HFFc6 (cell line): ENCODE results near the gene C1orf232. TPM values are rescaled to one million over a fixed set of nuclear protein-coding genes. Genes with fewer than 3 reads are reported as not detected.

Experiments
- DNase-seq: peaks from one replicate; pipeline ENCODE4 v3.0.0-alpha.2; 2018
- H3K27ac Mint-ChIP-seq: 2 replicates; pipeline ENCODE4 v1.8.0; 2020; ENCODE audit warnings: mild to moderate bottlenecking, mixed read lengths
- H3K27me3 Mint-ChIP-seq: 2 replicates; pipeline ENCODE4 v1.8.0; 2021; ENCODE audit warnings: mild to moderate bottlenecking, moderate library complexity, mixed read lengths; ENCODE audit not compliant: insufficient read depth
- H3K36me3 Mint-ChIP-seq: 2 replicates; pipeline ENCODE4 v1.8.0; 2021; ENCODE audit warnings: low read depth, mixed read lengths
- H3K4me1 Mint-ChIP-seq: 2 replicates; pipeline ENCODE4 v1.8.0; 2020; ENCODE audit warnings: low read depth, mixed read lengths
- H3K4me3 Mint-ChIP-seq: 2 replicates; pipeline ENCODE4 v1.8.0; 2020; ENCODE audit warnings: mild to moderate bottlenecking, moderate library complexity, mixed read lengths
- H3K9me3 Mint-ChIP-seq: 2 replicates; pipeline ENCODE4 v1.8.0; 2020; ENCODE audit warnings: mild to moderate bottlenecking, mixed read lengths
- total RNA-seq, 6 experiments: library from RNA; stranded (reverse); fragmentation: NEBNext Ultra II Directional; extraction: Animal tissue kit (Norgen Biotek cat#: 25700); gene quantifications; 2 replicates in 1 of 6; 3 replicates in 5 of 6; pipeline ENCODE4 v1.2.3, GENCODE V29; 2021
- TF ChIP-seq, protein P1 (sequence below): fragments of 200-600 bp; sonication (generic); IDR thresholded peaks from 2 replicates; pipeline ENCODE4 v1.5.0; 2021; ENCODE audit warnings: antibody characterized with exemption, mild to moderate bottlenecking

C1orf232 gene
- total RNA-seq, 6 experiments from 2014 or later, result not detected

- DNase-seq, result no peak
- Mint-ChIP-seq H3K9me3 (no peaks in the 10 kb centered on the region), H3K27me3 (no peaks in the 10 kb centered on the region; the same call in 1 of the 2 replicates), H3K4me3 (no peak overlapping the region), H3K36me3 (peaks cover 12% of the 10 kb centered on the region; the same call in 1 of the 2 replicates), H3K27ac (no peak overlapping the region), H3K4me1 (peaks cover 28% of the 10 kb centered on the region)
- TF ChIP-seq, protein P1, sequence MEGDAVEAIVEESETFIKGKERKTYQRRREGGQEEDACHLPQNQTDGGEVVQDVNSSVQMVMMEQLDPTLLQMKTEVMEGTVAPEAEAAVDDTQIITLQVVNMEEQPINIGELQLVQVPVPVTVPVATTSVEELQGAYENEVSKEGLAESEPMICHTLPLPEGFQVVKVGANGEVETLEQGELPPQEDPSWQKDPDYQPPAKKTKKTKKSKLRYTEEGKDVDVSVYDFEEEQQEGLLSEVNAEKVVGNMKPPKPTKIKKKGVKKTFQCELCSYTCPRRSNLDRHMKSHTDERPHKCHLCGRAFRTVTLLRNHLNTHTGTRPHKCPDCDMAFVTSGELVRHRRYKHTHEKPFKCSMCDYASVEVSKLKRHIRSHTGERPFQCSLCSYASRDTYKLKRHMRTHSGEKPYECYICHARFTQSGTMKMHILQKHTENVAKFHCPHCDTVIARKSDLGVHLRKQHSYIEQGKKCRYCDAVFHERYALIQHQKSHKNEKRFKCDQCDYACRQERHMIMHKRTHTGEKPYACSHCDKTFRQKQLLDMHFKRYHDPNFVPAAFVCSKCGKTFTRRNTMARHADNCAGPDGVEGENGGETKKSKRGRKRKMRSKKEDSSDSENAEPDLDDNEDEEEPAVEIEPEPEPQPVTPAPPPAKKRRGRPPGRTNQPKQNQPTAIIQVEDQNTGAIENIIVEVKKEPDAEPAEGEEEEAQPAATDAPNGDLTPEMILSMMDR, result no peak
Measured at GRCh38 chr1:26119892-26120608, 48.7 kb downstream of the C1orf232 start.

GRCh38 chr1:26114165-26114927, 54.4 kb downstream of the C1orf232 start:
- Mint-ChIP-seq H3K36me3 (peaks cover 11% of the 10 kb centered on the region; the same call in 1 of the 2 replicates), H3K27ac (no peak overlapping the region), H3K4me3 (no peak overlapping the region), H3K9me3 (no peaks in the 10 kb centered on the region), H3K4me1 (peaks cover 22% of the 10 kb centered on the region), H3K27me3 (no peaks in the 10 kb centered on the region; the same call in 1 of the 2 replicates)
- TF ChIP-seq, protein P1, result no peak
- no peak for DNase-seq

Other genes starting within 250 kb of the C1orf232 start
- 10 to 100 TPM in 3 of 6 experiments, 1 to 10 TPM in 3; 9.4 to 14.0 (median 10.0) TPM for gene PAFAH2, start 170.9 kb downstream of the C1orf232 start, total RNA-seq
- gene EXTL1, start 147.2 kb downstream of the C1orf232 start, total RNA-seq, result 10 to 100 TPM in 3 of 6 experiments, 1 to 10 TPM in 3; 8.1 to 22.9 (median 9.4) TPM
- not detected for gene SLC30A2, start 122.8 kb downstream of the C1orf232 start, total RNA-seq
- not detected for gene TRIM63, start 101.3 kb downstream of the C1orf232 start, total RNA-seq
- 1 to 10 TPM; 2.5 to 4.4 (median 3.8) TPM for gene PDIK1L, start 57.1 kb downstream of the C1orf232 start, total RNA-seq
- not detected for gene FAM110D, start 9.9 kb downstream of the C1orf232 start, total RNA-seq
- gene ZNF593, start 945 bp upstream of the C1orf232 start, total RNA-seq, result 10 to 100 TPM; 33.5 to 46.3 (median 38.7) TPM
- not detected for gene ZNF593OS, start 2.9 kb upstream of the C1orf232 start, total RNA-seq
- under 1 TPM; 0.19 to 0.57 (median 0.33) TPM for gene CNKSR1, start 8.5 kb upstream of the C1orf232 start, total RNA-seq
- not detected for gene CATSPER4, start 21.6 kb upstream of the C1orf232 start, total RNA-seq
- gene CEP85, start 65.2 kb upstream of the C1orf232 start, total RNA-seq, result 1 to 10 TPM; 4.9 to 8.6 (median 8.4) TPM
- gene SH3BGRL3, start 111.1 kb upstream of the C1orf232 start, total RNA-seq, result 100 to 1,000 TPM; 731 to 914 (median 779) TPM
- 10 to 100 TPM in 4 of 6 experiments, 1 to 10 TPM in 2; 9.5 to 11.9 (median 10.5) TPM for gene UBXN11, start 137.7 kb upstream of the C1orf232 start, total RNA-seq
- gene CD52, start 149.0 kb upstream of the C1orf232 start, total RNA-seq, result not detected
- gene CRYBG2, start 185.2 kb upstream of the C1orf232 start, total RNA-seq, result not detected
- gene ZNF683, start 203.8 kb upstream of the C1orf232 start, total RNA-seq, result not detected
- not detected for gene LIN28A, start 241.9 kb upstream of the C1orf232 start, total RNA-seq